Measurements from ENCODE around the gene FAM149A. TPM values are rescaled to one million over a fixed set of nuclear protein-coding genes. Genes with fewer than 3 reads are reported as not detected.

Gene FAM149A
- total RNA-seq, 3 donors from 2014 or later = 7.9 to 22.9 (median 8.0) TPM

DNA sequence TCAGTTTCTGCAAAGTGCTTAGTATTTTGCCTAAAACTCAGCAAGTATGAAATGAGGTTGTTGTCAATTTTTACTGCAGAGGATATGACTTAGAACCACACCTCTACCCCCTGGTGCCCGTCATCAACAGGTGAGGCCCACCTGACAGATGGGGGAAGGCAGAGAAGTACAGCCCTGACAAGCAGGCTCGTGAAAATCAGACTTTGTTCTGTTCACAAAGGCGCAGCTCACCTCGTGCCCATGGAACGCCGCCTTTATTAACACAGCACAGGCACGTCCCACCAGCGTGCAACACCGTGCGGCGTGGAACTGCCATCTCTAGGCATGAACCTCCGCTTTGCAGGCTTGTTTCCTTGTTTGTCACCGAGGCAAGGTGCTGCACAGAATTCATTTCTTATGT is 100.2 kb downstream of the FAM149A start:
- H3K27ac ChIP-seq = peak overlapping the region in 1 of 2 donors; percentile 83

DNA sequence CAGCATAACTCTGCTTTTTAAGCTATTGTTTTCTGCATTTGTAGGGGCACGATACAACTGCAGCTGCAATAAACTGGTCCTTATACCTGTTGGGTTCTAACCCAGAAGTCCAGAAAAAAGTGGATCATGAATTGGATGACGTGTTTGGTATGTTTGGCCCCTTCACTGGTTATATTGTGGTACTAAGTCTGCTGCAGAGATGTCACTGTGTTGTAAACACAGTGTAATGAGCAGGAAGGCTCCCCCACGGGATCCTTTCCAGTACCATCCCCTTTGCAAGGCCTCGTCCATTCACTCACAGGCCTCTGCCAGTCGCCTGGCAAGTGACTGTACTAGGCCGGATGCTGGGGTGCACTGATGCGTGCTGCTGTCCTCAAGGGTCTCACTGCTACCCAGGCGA is 100.7 kb downstream of the FAM149A start:
- Histone ChIP-seq H3K27ac (no peak overlapping the region), H3K4me1 (no peaks in the 10 kb centered on the region), H3K9me3 (no peaks in the 10 kb centered on the region), H3K4me3 (peak overlapping the region in 1 of 3 donors; percentile 62), H3K36me3 (no peaks in the 10 kb centered on the region), H3K27me3 (no peaks in the 10 kb centered on the region)
- no peak for DNase-seq (ENCODE audit: low spot score in 2 of 2)
- intact Hi-C loops (cut with DNase I; ENCODE audit: low total_unique reads) = no loop called here
- TF ChIP-seq, protein P1, sequence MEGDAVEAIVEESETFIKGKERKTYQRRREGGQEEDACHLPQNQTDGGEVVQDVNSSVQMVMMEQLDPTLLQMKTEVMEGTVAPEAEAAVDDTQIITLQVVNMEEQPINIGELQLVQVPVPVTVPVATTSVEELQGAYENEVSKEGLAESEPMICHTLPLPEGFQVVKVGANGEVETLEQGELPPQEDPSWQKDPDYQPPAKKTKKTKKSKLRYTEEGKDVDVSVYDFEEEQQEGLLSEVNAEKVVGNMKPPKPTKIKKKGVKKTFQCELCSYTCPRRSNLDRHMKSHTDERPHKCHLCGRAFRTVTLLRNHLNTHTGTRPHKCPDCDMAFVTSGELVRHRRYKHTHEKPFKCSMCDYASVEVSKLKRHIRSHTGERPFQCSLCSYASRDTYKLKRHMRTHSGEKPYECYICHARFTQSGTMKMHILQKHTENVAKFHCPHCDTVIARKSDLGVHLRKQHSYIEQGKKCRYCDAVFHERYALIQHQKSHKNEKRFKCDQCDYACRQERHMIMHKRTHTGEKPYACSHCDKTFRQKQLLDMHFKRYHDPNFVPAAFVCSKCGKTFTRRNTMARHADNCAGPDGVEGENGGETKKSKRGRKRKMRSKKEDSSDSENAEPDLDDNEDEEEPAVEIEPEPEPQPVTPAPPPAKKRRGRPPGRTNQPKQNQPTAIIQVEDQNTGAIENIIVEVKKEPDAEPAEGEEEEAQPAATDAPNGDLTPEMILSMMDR (IDR thresholded peaks at IDR 0.05) = no peak
- TF ChIP-seq POLR2AphosphoS5 (IDR thresholded peaks at IDR 0.05) = no peak
- TF ChIP-seq POLR2A (IDR thresholded peaks at IDR 0.05) = no peak

More for the DNA sequence above, 100.2 kb downstream of the FAM149A start:
- no peak for DNase-seq (ENCODE audit: low spot score in 2 of 2)
- TF ChIP-seq, protein P1 (IDR thresholded peaks at IDR 0.05) = no peak
- H3K4me1 ChIP-seq = no peaks in the 10 kb centered on the region
- H3K9me3 ChIP-seq = no peaks in the 10 kb centered on the region
- H3K27me3 ChIP-seq = no peaks in the 10 kb centered on the region
- H3K4me3 ChIP-seq = peak overlapping the region in 2 of 3 donors; percentile 22 to 62
- intact Hi-C loops (cut with DNase I; ENCODE audit: low total_unique reads) = no loop called here
- no peaks in the 10 kb centered on the region for H3K36me3 ChIP-seq

DNA sequence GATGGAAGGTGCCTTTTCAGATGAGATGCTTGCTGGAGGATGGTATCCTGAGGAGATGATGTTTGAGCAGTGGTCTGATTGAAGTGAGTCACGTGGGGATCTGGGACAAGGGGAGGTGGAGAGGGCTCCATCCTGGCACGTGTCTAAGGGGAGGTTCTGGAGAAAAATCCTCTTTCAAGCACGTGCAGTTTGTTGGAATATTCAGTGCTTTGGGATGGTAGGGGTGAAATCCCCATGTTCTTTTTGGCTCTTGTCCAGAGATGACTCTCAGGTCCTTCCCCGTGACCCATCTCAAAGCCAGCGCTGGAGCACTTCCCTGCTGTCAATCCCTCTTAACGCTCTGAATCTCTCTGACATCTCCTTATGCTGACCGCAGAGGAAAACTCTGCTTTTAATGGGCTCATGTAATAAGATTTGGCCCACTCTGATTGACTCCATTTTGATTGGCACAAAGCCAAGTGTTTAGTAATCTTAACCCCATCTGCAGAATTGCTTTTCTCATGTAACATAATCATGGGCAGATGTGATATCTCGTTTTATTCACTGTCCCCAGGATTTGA is 112.0 kb downstream of the FAM149A start:
- H3K4me3 ChIP-seq = no peak overlapping the region
- no peaks in the 10 kb centered on the region for H3K4me1 ChIP-seq
- TF ChIP-seq POLR2A (IDR thresholded peaks at IDR 0.05) = no peak
- no peak for TF ChIP-seq POLR2AphosphoS5 (IDR thresholded peaks at IDR 0.05)
- TF ChIP-seq, protein P1 (IDR thresholded peaks at IDR 0.05) = no peak
- intact Hi-C loops (cut with DNase I; ENCODE audit: low total_unique reads) = no loop called here
- H3K36me3 ChIP-seq = no peaks in the 10 kb centered on the region
- H3K27me3 ChIP-seq = no peaks in the 10 kb centered on the region
- no peaks in the 10 kb centered on the region for H3K9me3 ChIP-seq
- DNase-seq (ENCODE audit: low spot score in 2 of 2) = no peak
- H3K27ac ChIP-seq = no peak overlapping the region

DNA sequence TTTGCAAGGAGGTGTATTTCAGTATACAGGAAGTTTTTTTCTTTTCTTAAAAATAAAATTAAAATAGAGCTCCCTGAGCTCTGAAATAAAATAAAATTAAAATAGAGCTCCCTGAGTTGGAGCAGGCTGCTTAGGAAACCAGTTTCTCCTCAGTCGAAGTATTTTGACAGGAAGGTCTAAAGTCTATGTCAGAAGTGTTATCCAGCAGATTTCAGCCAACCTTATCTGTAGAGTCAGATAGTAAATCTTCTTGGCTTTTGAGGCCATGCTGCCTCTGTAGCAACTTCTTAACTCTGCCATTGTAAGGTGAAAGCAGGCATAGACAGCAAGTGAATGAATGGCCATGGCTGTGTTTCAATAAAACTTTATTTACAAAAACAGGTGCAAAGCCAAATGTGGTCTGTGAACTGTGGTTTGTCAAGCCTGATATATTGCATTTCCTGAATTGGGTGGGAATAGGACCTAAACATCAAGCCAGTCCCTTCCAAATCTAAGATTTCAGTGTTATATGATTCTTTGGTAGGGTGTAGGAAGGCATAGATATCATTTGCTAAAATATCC is 113.3 kb downstream of the FAM149A start:
- no peak for DNase-seq (ENCODE audit: low spot score in 2 of 2)
- H3K4me3 ChIP-seq = no peak overlapping the region
- no peaks in the 10 kb centered on the region for H3K36me3 ChIP-seq
- no peak for TF ChIP-seq POLR2AphosphoS5 (IDR thresholded peaks at IDR 0.05)
- TF ChIP-seq POLR2A (IDR thresholded peaks at IDR 0.05) = no peak
- TF ChIP-seq, protein P1 (IDR thresholded peaks at IDR 0.05) = no peak
- intact Hi-C loops (cut with DNase I; ENCODE audit: low total_unique reads) = no loop called here
- no peaks in the 10 kb centered on the region for H3K9me3 ChIP-seq
- no peaks in the 10 kb centered on the region for H3K4me1 ChIP-seq
- no peak overlapping the region for H3K27ac ChIP-seq
- no peaks in the 10 kb centered on the region for H3K27me3 ChIP-seq

DNA sequence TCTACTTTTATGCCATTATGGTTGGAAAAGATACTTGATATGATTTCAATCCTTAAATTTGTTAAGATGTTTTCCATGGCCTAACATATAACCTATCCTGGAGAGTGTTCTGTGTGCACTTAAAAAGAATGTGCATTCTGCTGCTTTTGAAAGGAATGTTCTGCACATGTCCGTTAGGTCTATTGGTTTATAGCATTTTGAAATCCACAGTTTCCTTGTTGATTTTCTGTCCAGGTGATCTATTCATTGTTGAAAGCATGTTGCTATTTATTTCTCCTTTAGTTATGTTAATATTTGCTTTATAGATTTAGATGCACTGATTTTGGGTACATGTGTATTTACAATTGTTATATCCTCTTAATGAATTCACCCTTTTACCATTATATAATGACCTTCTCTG is 117.1 kb downstream of the FAM149A start:
- Histone ChIP-seq H3K4me1 (no peaks in the 10 kb centered on the region), H3K27ac (no peak overlapping the region), H3K4me3 (no peak overlapping the region), H3K36me3 (no peaks in the 10 kb centered on the region), H3K9me3 (peaks cover 6 to 17% of the 10 kb centered on the region in 2 donors), H3K27me3 (no peaks in the 10 kb centered on the region)
- TF ChIP-seq POLR2A (IDR thresholded peaks at IDR 0.05) = no peak
- TF ChIP-seq, protein P1 (IDR thresholded peaks at IDR 0.05) = no peak
- no peak for TF ChIP-seq POLR2AphosphoS5 (IDR thresholded peaks at IDR 0.05)
- intact Hi-C loops (cut with DNase I; ENCODE audit: low total_unique reads) = no loop called here
- no peak for DNase-seq (ENCODE audit: low spot score in 2 of 2)

Other genes starting within 250 kb of the FAM149A start
- gene TLR3, start 35.5 kb upstream of the FAM149A start, total RNA-seq = 10 to 100 TPM in 1 of 3 donors, 1 to 10 TPM in 2; 4.3 to 13.9 (median 7.4) TPM
- 10 to 100 TPM; 28.2 to 40.8 (median 36.6) TPM for gene CYP4V2, start 86.9 kb downstream of the FAM149A start, total RNA-seq
- 1 to 10 TPM in 1 of 3 donors, under 1 TPM in 2; 0.33 to 1.2 (median 0.96) TPM for gene KLKB1, start 122.8 kb downstream of the FAM149A start, total RNA-seq
- not detected for gene F11, start 161.5 kb downstream of the FAM149A start, total RNA-seq

Measured in breast epithelium (tissue), 4 donors.